IPS-NIHi7 (cell line): Measurements from ENCODE around the gene KRTAP5-2.
"Not testable (repeated sequence)": the region's sequence is repeated elsewhere in the genome, so short reads cannot be mapped to it uniquely, and the experiment has no call there.

Source experiments
- DNase-seq: peaks from one replicate; pipeline ENCODE4 v3.0.0; 2012; ENCODE audit warnings: mixed read lengths; ENCODE audit errors: extremely low spot score

The KRTAP5-2 gene

GRCh38 chr11:1597994-1598380 is at the start of gene KRTAP5-2:
Gene KRTAP5-2 (minus strand): TSS chr11:1598294. CDS start chr11:1598250, 44 bp downstream.
- DNase-seq = no peak

GRCh38 chr11:1646540-1646939 is 48.4 kb upstream of the KRTAP5-2 start:
- DNase-seq = not testable (repeated sequence)

GRCh38 chr11:1645357-1645821 is 47.3 kb upstream of the KRTAP5-2 start:
- DNase-seq = no peak

- no peak for DNase-seq
Observed at GRCh38 chr11:1644601-1645356, 46.7 kb upstream of the KRTAP5-2 start.

GRCh38 chr11:1643146-1643690 is 45.1 kb upstream of the KRTAP5-2 start:
- no peak for DNase-seq

- no peak for DNase-seq
Observed at GRCh38 chr11:1642288-1643145, 44.4 kb upstream of the KRTAP5-2 start.

- no peak for DNase-seq
Observed at GRCh38 chr11:1641096-1641495, 43.0 kb upstream of the KRTAP5-2 start.

GRCh38 chr11:1640076-1640946 is 42.2 kb upstream of the KRTAP5-2 start:
- DNase-seq = peak; percentile 92

- DNase-seq = no peak
Observed at GRCh38 chr11:1639666-1640065, 41.6 kb upstream of the KRTAP5-2 start.

- no peak for DNase-seq
Observed at GRCh38 chr11:1639102-1639620, 41.1 kb upstream of the KRTAP5-2 start.

GRCh38 chr11:1638344-1638743 is 40.2 kb upstream of the KRTAP5-2 start:
- DNase-seq = no peak

- no peak for DNase-seq
Observed at GRCh38 chr11:1637628-1638027, 39.5 kb upstream of the KRTAP5-2 start.

- DNase-seq = no peak
Observed at GRCh38 chr11:1636291-1636950, 38.3 kb upstream of the KRTAP5-2 start.

- DNase-seq = no peak
Observed at GRCh38 chr11:1633864-1634263, 35.8 kb upstream of the KRTAP5-2 start.

GRCh38 chr11:1632053-1632714 is 34.1 kb upstream of the KRTAP5-2 start:
- no peak for DNase-seq

GRCh38 chr11:1631066-1631568 is 33.0 kb upstream of the KRTAP5-2 start:
- no peak for DNase-seq

- DNase-seq = no peak
Observed at GRCh38 chr11:1630271-1630670, 32.2 kb upstream of the KRTAP5-2 start.

GRCh38 chr11:1629326-1630185 is 31.5 kb upstream of the KRTAP5-2 start, which contains the start of gene KRTAP5-5:
Gene KRTAP5-5 (plus strand): TSS chr11:1629775. CDS start chr11:1629841, 66 bp downstream.
- DNase-seq = no peak
